DMS 273 (cell line): Measurements from ENCODE around the gene HOXB6.

Experiments
- DNase-seq: peaks from one replicate; lab custom pipeline; 2025; ENCODE audit not compliant: unreplicated experiment; lab: John Stamatoyannopoulos, UW

The HOXB6 gene

DNA sequence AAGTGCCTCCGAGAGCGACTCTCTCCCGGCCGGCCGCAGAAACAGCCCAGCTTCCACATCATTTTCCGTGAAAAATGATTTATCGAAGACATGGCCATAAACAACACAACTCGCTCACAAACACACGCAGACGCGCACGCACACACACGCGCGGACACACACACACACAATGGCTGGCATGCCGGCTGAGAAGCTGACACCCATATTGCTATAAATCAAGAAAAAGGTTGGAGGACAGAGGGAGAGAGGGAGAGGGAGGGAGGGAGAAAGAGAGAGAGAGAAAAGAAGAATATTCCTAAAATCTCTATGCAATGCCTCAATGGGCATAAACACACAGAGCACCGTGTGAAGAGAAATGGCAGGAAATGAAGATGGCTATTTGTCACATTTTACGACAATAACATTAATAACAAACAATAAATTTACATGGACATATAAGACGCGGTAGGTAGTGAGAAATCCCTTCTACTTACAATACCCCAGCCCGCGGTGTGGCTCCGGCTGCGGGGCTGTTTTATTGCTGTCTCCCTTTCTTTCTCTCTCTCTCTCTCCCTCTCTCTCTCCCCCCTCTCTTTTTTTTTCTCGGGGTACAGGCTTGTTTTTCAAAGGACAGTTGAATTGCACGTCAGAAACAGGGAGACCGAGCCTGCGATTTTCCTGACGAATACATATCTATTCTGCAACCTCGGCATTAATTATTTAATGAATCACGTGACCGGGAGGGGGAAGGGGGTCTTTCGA, 36.1 kb downstream of the HOXB6 start:
- no peak for DNase-seq

DNA sequence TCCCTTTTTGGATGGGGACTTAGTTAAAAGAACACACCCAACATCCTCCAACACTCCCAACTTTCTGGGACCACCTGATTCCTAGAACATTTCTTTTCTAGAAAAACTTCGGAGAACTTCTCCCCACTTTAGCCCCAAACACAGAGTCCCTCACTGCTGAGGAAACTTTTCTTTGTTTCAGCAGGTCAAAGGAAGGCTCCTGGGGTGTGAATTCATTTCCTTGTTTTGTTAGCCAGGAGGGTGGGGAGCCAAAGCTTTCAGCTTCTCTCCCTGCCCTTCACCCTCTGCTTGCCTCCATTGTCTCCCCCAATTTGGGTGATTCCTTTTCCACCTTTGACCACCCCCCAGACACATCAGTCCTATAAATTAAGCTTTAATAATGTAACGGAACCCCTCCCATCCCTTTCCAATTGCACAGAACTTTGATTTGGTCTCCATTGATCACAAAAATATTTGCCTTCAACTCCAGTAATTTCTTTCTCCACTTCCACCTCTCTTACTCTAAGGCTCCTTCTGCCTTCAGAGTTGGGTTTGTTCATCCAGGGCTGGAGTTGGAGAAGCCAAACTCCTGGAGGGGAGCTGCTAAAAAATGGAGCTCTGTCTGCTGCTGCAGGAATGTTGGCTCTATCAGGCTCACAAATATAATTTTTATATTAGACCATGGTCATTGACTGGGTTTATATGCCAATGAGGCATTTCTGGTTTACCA, 37.0 kb downstream of the HOXB6 start:
- no peak for DNase-seq

DNA sequence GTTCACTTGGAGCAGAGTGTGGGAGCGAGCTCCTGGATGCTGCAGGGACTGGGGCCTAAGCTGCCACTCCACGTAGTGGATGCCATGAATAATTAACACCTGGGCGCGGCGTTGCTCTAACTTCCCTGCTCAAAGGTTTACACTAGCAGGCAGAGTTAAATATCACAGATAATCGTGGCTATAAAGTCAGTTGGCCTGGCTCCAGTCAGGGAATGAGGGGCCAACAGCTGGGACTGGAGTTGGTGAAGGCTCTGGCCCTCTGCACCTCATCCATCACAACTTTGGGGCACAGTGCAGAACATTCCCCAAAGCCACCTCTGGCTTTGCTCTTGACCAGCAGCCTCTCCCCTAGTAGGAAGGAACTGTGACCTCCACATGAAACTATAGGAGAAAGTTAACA, 37.6 kb downstream of the HOXB6 start:
- no peak for DNase-seq

DNA sequence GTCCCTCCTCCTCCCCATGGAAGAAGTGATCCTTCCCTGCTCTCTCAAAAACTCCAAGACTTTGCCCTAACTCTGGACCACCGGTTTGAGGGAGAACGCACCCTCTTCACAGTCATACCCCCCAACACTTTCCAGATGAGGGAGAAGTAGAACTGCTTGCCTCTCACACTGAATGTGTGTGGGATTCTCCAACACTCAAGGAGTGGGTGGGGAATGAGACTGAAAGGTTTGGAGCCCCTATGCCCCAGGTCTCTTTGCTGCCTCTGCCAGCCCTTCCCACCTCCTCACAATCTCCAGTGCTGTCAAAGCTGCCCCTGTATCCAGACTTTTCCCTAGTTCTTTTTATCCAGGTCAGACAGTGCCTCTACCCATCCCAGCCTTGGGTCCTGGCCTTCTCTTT, 38.1 kb downstream of the HOXB6 start:
- DNase-seq, result no peak

DNA sequence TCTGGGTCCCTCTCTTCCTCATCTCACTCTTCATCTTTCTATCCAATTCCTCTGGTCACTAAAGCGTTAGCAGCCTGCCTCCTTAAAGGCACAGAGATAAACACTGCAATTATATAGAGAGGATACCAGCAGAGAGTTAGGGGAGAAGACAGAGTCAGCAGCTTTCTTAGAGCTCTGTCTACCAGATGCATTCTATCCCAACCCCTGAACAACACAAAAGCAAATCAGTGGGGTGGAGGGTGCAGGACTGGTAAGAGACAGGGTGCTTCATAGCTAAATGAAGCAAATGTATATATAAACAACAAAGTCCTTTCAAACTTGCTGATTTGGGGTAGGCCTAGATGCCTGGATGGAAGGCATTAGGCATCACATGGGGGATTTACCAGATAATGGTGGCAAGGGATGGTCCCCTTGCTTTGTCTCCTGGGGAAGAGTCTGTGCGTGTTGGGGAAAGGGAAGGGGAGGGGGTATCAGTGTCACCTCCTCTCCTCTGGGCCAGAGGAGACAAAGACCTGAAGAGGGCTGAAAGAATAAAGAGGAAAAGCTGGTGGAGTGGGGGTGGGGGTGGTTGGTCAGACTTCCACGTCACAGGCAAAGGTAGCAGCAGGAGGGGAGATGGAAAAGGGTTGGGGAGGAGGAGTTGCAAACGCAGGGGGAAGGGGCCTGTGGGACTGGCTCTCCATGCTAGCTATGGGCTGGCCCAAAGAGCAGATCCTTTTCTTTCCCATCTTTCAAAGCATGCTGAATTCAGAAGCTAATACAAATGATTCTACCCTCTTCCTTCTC, 38.7 kb downstream of the HOXB6 start:
- DNase-seq, result no peak

DNA sequence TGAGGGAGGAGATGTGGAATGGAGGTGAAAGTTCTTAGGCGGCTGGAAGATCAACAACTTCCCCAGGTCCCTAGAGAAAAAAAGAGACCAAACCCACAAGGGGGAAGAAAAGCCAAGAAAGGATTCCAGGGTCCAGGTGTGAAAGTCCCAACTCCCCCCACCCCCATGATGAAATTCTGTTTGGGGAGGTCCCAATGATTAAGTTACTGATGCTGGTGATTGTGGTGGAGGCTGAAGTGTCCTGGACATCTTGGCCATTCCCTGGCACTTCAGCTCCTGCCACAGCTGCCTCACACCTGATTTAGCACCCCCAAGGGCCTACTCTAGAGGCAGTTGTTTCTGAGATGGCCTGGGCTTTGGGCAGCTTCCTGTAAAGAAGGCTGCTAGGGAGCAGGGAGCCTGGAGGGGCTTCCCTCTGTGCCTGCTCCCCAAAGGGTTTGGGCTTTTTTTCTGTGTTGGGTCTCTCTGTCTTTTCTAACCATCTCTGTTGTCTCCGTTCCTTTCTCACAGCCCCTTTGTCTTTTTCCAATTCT, 39.7 kb downstream of the HOXB6 start:
- DNase-seq, result no peak

DNA sequence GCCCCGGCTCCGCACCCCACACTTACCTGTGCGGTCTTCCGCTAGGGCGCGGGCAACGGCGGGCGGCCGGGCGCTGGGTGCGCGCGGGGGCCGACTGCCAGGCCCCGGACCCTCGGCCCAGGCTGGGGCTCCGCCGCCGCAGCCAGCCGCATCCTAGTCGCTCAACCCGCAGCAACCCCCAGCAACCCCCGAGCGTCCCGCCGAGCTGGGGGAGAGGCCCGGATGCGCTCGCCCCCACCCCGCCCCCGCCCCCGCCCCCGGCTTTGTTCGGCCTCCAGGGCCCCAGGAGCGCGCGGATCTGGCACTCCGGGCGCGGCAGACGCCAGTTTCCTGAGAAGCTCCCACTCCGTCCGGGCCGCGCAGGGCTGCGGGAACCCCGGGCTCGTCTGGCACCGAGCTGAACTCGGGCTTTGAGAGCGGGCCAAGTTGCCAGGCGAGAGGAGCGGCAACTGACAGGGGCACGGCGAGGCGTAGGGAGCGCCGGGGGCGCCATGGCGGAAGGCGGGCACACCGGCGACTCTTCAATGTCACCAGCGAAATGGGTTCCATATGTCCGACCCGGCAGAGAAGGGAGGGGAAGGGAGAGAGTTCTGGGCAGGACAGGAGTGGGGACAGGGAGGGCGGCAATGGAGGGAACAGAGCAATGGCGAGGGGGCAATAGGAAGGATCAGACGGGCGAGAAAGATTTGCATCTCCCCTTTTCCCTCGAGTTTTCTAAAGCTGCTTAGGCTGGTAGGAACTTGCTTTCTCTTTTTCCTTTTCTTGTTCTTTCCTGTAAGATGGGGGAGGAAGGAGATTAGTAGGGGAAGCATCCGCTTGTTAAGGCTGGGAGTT, 40.4 kb downstream of the HOXB6 start:
- peak; percentile 25 for DNase-seq

DNA sequence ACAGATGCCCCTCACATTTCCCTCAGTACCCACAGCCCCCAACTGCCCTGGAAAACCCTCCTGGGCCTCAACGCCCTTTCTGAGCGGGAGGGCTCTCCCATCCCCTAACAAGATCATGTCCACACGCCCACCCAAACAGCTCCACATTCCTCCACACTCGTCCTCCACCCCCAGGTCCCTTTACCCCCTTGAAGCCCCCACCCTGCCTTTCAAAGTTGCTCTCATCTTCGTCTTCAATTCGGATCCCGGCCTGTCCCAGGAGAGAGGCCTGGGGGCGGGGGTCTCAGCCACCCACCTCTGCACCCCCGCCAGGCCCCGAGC, 41.0 kb downstream of the HOXB6 start:
- no peak for DNase-seq

DNA sequence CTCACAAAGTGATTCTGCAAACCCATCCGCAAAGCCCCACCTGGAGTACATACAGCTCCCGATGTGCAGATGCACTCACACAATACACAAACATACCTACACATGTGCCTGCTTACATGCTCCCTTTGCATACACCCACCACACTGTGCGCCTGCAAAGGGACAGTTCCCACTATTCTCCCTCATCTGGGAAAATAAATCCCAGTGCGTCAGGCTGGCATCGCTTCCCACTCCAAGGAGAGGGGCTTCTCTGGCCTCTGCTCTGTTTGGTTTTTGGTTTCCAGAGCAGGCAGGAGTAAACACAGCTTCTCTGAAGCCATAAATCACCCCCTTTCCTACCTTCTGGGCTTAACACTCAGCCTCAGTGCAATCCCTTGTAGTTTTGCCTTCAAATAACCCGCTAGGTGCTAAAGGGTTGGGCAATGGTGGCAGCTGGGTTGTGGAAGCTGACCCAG, 41.4 kb downstream of the HOXB6 start:
- no peak for DNase-seq

DNA sequence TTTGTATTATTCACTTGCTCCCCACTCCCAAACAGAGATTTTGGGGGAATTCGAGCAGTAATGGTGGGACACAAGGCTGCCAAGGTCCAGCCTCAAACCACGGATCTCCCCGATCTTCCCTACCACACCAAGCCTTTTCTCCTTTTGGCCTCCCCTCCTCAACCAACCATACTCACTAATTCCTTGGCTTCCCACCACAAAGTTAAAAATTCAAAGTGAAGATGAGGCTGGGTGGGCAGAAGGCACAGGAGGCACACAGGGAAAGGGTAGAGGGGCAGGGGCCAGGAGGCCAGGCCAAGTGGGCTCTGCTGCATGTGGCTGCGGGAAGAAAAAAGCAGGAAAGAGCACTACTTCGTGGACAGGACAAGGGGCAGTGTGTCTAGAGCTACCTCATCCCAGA, 41.9 kb downstream of the HOXB6 start:
- no peak for DNase-seq

DNA sequence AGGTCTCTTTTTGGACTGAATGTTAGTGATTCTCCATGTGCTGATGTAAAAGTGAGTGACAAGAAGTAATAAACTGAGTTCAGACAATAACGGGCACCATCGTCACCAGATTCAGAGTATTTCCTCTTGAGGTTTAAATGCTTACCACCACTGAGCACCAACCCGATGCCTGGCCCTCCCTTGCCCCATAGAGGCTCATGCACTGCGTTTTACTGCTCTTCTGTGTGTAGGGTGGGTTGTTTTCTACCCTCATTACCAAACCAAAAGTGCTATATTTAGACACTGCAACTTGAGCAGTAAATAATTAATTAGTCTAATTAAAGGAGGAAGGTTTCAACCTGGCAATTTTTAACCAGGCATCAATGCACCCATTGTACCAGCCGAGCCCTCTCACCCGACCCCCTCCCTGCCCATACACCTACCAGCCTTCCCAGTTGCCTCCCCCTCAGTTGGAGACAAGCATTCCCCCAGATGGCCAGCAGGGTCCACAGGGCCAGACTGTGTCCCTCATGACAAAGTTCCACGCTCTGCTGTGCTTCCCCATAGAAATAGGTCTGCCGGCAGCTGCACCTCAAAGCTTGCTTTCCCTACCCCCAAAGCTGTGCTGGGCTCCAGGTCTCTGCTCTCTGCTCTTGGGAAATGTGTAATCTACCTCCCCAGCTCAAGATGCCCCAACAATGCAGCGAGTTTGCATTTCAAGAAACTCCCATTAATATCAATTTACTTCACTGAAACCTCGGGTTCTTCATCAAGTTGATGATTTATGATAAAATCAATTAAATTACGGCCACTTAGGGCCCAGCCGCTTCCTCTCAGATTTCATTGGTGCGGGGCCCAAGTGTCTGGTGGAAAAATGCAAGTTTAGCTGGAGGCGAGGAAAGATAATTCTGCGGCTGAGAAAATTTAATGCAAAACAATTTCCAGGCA, 42.6 kb downstream of the HOXB6 start:
- DNase-seq, result peak; percentile 10

DNA sequence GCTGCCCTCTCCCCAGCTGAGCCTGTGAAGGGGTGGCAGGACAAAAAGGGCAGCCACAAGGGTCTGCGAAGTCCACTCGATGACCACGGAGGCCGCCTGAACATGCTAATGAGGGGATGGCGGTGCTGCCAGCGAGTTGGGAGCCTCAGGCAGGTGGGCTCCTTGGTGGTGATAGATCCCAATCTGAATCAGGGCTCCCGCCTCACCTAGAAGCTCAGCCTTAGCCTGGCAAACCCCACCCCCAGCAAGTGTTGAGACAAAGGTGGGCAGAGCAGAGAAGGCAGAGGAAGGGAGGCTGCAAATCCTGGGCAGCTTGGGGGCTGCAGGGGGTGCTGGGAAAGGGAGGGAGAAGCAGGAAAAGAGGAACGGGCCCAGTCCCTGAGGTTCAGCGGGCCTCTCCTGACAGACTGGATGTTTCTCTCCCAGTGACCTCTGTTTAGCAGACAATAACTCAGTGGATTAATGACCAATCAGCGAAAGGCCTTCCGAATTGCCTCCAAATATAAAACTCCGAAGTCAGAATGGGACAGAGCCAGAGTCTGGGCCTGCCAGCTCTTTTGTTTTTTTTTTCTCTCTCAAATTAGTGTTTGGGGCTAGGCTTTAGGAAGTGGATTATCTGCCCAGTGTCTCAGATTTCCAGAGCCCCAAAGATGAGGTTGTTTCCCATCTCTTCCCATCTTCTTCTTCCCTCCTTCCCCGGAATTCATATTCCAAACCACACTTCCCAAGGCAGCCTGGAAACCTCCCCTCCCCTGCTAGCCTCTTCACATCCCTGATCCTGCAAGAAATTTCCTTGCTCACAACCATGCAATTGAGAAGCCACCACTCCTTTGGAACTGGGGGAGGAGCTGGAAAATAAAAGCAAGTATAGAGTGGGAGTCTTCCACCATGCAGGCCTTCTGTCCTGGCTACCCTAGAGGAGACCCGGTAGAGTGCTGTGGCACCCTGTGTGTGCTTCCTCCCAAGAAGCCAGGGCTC, 44.7 kb downstream of the HOXB6 start:
- no peak for DNase-seq

DNA sequence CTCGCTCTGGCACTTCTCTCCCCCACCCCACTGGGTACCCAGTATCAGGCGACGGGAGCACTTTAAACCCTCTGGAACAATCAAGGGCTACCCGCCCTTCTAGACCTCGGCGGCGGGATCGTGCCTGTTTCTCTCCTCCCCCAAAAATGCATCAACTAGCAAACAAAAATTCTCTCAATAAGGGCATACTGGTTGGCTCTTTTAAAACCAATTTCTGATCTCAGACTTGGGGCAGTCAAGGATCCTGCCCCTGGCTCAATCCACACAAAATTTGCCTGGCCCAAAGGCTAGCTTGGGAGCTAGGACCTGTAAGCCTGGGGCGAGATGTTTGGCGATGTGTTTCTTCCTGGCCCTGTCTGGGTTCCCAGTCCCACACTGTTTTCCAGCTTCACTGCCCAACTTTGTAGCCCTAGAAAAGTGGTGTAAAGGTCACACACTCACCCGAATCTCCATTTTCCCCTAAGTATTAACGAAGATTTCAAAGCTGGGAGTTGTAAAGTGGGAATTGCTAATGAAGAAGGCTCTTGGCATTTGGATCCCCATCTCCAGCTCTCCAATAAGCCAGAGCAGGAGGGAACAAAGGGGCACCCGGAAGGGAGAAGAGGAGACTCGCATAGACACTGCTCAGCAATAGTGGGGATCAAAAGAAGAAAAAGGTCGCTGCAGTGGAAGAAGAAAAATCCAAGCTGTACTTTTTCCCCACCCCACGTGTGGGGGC, 45.5 kb downstream of the HOXB6 start:
- DNase-seq, result no peak

DNA sequence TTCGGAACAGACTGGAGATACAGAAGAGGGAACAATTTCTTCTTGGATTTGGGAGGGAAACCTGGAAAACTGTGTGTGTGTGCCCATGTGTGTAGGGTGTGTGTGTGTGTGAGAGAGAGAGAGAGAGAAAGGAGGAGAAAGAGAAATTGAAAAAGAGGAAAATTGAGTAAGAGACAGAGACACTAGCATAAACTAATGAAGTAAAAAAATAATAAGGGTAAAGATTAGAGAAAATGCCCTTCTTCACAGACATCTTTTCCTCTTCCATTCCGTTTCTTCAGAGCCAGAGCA, 46.0 kb downstream of the HOXB6 start:
- DNase-seq, result no peak

DNA sequence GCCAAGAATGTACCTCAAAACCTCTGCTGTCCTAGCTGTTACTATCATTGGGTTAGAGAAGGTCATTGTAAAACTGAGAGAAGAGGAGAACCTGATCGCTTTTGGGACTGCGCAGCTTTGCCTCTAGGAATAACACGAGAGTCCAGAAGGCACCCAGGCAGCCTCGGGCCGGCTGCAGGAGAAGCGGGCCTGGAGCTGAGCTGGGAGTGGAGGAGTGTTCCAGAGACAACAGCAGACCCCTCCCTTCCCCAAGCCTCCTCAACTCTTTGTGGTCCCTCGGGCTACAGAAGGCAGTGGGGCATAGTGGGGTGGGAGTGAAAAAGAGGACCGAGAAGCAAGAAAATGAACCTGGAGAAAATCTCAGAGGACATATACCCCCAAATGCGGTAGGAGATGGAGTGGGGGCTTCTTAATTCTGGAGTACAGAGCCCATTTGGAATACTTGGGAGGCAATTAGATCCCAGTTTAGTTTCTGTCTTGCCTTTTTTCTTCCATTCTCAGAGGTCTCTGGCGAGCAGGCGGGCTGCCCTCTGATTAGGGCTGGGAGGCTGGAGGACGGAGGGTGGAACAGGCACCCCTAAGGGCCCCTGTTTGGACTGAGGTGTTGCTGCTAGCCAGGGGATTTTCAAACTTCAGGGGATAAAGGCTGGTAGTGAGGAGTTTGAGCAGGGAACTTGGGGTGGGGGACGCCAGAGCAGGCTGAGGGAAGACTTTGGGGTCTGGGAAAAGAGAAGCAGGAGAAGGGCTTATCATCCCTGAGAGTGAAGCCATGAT, 46.5 kb downstream of the HOXB6 start:
- DNase-seq, result no peak

DNA sequence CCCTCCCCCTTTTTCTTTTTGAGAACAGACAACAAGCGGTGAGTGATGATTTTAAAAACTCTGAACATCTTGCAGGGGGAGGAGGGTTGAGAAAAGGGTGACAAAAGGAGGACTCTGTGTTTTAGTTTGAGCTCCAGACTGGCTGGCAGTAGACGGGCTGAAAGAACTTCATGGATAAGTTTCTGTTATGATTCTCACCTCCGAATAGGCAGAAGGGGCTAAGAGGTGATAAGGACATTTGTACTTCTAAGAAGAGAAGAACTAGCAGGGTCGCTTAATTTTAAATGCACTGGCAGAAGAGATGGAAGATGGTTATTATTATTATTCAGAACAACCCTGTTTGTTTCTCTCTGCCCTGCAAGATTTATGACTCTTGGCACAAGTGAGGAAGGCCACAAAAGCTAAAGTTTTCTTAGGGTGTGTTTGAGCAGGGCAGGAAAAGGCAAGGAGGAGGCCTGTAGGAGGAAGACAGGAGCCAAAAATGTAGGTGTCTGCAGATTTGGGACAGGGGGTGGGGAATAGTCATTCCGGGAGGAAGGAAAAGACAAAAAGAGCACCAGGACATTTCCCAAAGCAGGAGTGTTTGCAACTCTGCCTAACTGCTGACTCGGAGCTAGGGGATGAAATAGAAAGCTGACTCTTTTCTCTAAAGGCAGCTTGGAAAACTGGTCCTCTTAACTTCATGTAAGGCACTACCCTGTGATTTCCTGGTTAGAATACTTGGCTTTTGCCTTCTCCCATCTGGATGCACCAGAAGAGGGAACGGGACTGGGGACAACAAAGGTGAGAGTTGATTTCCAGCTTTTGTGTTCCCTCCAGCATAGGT, 48.0 kb downstream of the HOXB6 start:
- no peak for DNase-seq

DNA sequence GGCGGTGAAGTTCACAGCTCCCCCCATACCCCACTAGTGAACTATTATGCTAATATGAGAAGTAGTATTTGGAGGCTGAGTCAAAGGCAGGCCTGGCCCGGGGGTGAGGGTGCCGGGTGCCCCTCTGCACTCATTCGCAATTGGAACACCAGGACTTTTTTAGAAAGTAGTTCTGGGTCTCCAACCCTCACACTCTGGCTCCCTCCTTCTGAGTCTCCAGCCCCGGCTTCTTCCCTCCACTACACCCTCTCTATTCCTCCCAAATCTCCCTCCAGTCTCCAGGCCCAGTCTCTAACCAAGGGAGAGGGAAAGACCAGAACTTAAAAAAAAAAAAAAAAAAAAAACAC, 48.6 kb downstream of the HOXB6 start:
- DNase-seq, result no peak
